Left ventricle myocardium superior (tissue), 1 donor: ENCODE measurements around the gene HNF1B. TPM values are rescaled to one million over a fixed set of nuclear protein-coding genes. Genes with fewer than 3 reads are reported as not detected.
"Not testable (repeated sequence)": the region's sequence is repeated elsewhere in the genome, so short reads cannot be mapped to it uniquely, and the experiment has no call there.

Source experiments
- ATAC-seq: fragments of 200-7000 bp; cut with Tn5 transposase; one replicate; pipeline ENCODE4 v1.9.1; 2020; ENCODE audit warnings: mild to moderate bottlenecking, moderate library complexity
- DNase-seq: peaks from one replicate; pipeline ENCODE4 v3.0.0-alpha.2; 2020
- intact Hi-C: fragments of 100-400 bp; cut with micrococcal nuclease; formaldehyde crosslinking; loops from one replicate; pipeline ENCODE4 v1.11.0; 2022
- total RNA-seq: library from RNA; stranded (reverse); fragmentation: NEBNext Ultra II Directional; extraction: Animal tissue kit (Norgen Biotek cat#: 25700); gene quantifications from one replicate; pipeline ENCODE4 v1.2.1, GENCODE V29; 2021
- donor health status: DM: no; HTN: yes; CAD: no; lungs with severe emphysema.

HNF1B gene
- total RNA-seq, 1 donor from 2014 or later, result not detected

- intact Hi-C loops, result no loop called here
- no peak for DNase-seq
- ATAC-seq, result no peak
Measured at GRCh38 chr17:37682007-37682406, 62.9 kb downstream of the HNF1B start.

GRCh38 chr17:37679995-37680394 lies 64.9 kb downstream of the HNF1B start:
- intact Hi-C loops, result not testable (repeated sequence)

GRCh38 chr17:37678036-37678435 lies 66.8 kb downstream of the HNF1B start:
- intact Hi-C loops, result no loop called here

More at GRCh38 chr17:37679995-37680394, 64.9 kb downstream of the HNF1B start:
- not testable (repeated sequence) for ATAC-seq, DNase-seq

GRCh38 chr17:37677021-37677420 lies 67.8 kb downstream of the HNF1B start:
- DNase-seq (no peak), ATAC-seq (no peak)
- intact Hi-C loops, result no loop called here

More at GRCh38 chr17:37678036-37678435, 66.8 kb downstream of the HNF1B start:
- DNase-seq (no peak), ATAC-seq (no peak)

GRCh38 chr17:37676115-37676925 lies 68.5 kb downstream of the HNF1B start:
- intact Hi-C loops, result no loop called here
- ATAC-seq (no peak), DNase-seq (no peak)

GRCh38 chr17:37674511-37674910 lies 70.3 kb downstream of the HNF1B start:
- DNase-seq, result no peak
- intact Hi-C loops, result no loop called here
- no peak for ATAC-seq

GRCh38 chr17:37673386-37673785 lies 71.5 kb downstream of the HNF1B start:
- DNase-seq (no peak), ATAC-seq (no peak)
- intact Hi-C loops, result no loop called here

- ATAC-seq, result no peak
- no peak for DNase-seq
- intact Hi-C loops, result no loop called here
Measured at GRCh38 chr17:37672548-37673078, 72.2 kb downstream of the HNF1B start.

GRCh38 chr17:37671824-37672547 lies 72.9 kb downstream of the HNF1B start:
- ATAC-seq (no peak), DNase-seq (no peak)
- intact Hi-C loops, result no loop called here

GRCh38 chr17:37671028-37671823 lies 73.6 kb downstream of the HNF1B start:
- no peak for DNase-seq
- intact Hi-C loops, result no loop called here
- no peak for ATAC-seq

- ATAC-seq (no peak), DNase-seq (no peak)
- intact Hi-C loops, result no loop called here
Measured at GRCh38 chr17:37667039-37667438, 77.8 kb downstream of the HNF1B start.

GRCh38 chr17:37664214-37664613 lies 80.6 kb downstream of the HNF1B start:
- no peak for ATAC-seq
- intact Hi-C loops, result no loop called here
- DNase-seq, result no peak

GRCh38 chr17:37662353-37662752 lies 82.5 kb downstream of the HNF1B start:
- intact Hi-C loops, result no loop called here

GRCh38 chr17:37661400-37662014 lies 83.4 kb downstream of the HNF1B start:
- DNase-seq, result no peak
- ATAC-seq, result no peak
- intact Hi-C loops, result no loop called here

More at GRCh38 chr17:37662353-37662752, 82.5 kb downstream of the HNF1B start:
- ATAC-seq (no peak), DNase-seq (no peak)

GRCh38 chr17:37659925-37660324 lies 84.9 kb downstream of the HNF1B start:
- intact Hi-C loops, result no loop called here
- ATAC-seq (no peak), DNase-seq (no peak)

- ATAC-seq, result no peak
- intact Hi-C loops, result no loop called here
- DNase-seq, result no peak
Measured at GRCh38 chr17:37657202-37657601, 87.7 kb downstream of the HNF1B start.

- DNase-seq (no peak), ATAC-seq (no peak)
- intact Hi-C loops, result no loop called here
Measured at GRCh38 chr17:37651849-37652248, 93.0 kb downstream of the HNF1B start.

- DNase-seq (no peak), ATAC-seq (peak; percentile 43)
- intact Hi-C loops, result no loop called here
Measured at GRCh38 chr17:37650419-37651003, 94.3 kb downstream of the HNF1B start.

GRCh38 chr17:37648555-37648954 lies 96.3 kb downstream of the HNF1B start:
- no peak for DNase-seq
- ATAC-seq, result no peak
- intact Hi-C loops, result no loop called here
